Measurements from ENCODE around the gene SLC24A3. TPM values are rescaled to one million over a fixed set of nuclear protein-coding genes. Genes with fewer than 3 reads are reported as not detected.

The SLC24A3 gene
- total and polyA plus RNA-seq, 2 of the 13 experiments (the other 11 are each of a cell fraction or from before 2014, with no cell fraction given) = not detected

- TF ChIP-seq RERE (CRISPR knock-in tag; IDR thresholded peaks at IDR 0.05; ENCODE audit: low read depth) (no peak), HOMEZ (CRISPR knock-in tag; IDR thresholded peaks at IDR 0.05; ENCODE audit: low read depth) (no peak), RNF219 (CRISPR knock-in tag; IDR thresholded peaks at IDR 0.05) (no peak; the same call in 1 of the 2 replicates), XBP1 (CRISPR knock-in tag; IDR thresholded peaks at IDR 0.05) (no peak), ONECUT2 (CRISPR knock-in tag; IDR thresholded peaks at IDR 0.05) (no peak), ZNF136 (CRISPR knock-in tag; IDR thresholded peaks at IDR 0.05; ENCODE audit: low read depth) (no peak), NFKB2 (CRISPR knock-in tag; IDR thresholded peaks at IDR 0.05; ENCODE audit: borderline replicate concordance) (peak; percentile 55; the same call in 1 of the 2 replicates), ZNF597 (CRISPR knock-in tag; IDR thresholded peaks at IDR 0.05) (no peak), ZBTB8A (CRISPR knock-in tag; IDR thresholded peaks at IDR 0.05; ENCODE audit: borderline replicate concordance, low read depth) (no peak; the same call in 1 of the 2 replicates), NR1H2 (CRISPR knock-in tag; IDR thresholded peaks at IDR 0.05; ENCODE audit: borderline replicate concordance, low read depth) (0 out of 2 replicates have a peak, but pooled peaks have one; percentile 66), ZNF530 (CRISPR knock-in tag; IDR thresholded peaks at IDR 0.05; ENCODE audit: low read depth) (no peak), EED (CRISPR knock-in tag; IDR thresholded peaks at IDR 0.05) (0 out of 2 replicates have a peak, but pooled peaks have one; percentile 38), HIC2 (CRISPR knock-in tag; IDR thresholded peaks at IDR 0.05; ENCODE audit: low read depth) (no peak), ZFP91 (CRISPR knock-in tag; IDR thresholded peaks at IDR 0.05; ENCODE audit: borderline replicate concordance) (peak; percentile 71; the same call in 1 of the 2 replicates)
Measured at GRCh38 chr20:19757487-19758132, 545.2 kb downstream of the SLC24A3 start (continued).
